Amniotic stem cell (primary cell): ENCODE data around the gene DTNBP1.

ENCODE experiments used
- DNase-seq: peaks from one replicate; lab custom pipeline; 2025; lab: John Stamatoyannopoulos, UW

Gene DTNBP1

DNA sequence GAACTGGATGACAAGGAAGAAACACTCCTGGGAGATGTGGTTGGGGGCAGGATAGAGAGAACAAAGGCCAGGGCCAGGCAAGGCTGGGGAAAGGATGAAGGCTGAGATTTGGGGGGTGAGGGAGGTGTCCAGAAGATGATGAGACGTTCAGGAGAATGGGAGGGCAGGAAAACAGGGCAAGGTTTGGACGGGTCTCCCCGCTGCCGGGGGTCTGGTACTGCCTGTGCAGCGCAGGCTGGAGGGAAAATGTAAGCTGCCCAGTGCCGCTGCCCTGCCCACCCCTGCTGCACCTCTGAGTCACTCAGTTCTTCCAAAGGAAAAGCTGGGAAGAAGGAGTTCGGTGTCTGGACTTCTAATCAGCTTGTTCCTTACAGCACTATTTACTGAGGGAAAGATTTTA is 130.9 kb downstream of the DTNBP1 start:
- no peak for DNase-seq

GRCh38 chr6:15530411-15530810 is 132.4 kb downstream of the DTNBP1 start:
- DNase-seq, result no peak

DNA sequence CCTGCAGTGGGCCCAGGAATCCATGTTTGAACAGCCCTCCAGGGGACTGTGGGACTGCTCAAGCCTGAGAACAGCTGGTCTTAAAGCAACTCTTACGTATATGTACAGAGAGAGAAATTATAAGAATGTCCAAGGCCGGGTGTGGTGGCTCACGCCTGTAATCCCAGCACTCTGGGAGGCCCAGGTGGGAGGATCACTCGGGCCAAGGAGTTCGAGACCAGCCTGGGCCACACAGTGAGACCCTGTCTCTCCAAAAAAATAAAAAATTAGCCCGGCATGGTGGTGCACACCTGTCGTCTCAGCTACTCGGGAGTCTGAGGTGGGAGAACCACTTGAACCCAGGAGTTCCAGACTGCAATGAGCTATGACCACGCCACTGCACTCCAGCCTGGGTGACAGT is 134.0 kb downstream of the DTNBP1 start:
- no peak for DNase-seq

- DNase-seq, result no peak
Observed at GRCh38 chr6:15527838-15528617, 134.8 kb downstream of the DTNBP1 start.

DNA sequence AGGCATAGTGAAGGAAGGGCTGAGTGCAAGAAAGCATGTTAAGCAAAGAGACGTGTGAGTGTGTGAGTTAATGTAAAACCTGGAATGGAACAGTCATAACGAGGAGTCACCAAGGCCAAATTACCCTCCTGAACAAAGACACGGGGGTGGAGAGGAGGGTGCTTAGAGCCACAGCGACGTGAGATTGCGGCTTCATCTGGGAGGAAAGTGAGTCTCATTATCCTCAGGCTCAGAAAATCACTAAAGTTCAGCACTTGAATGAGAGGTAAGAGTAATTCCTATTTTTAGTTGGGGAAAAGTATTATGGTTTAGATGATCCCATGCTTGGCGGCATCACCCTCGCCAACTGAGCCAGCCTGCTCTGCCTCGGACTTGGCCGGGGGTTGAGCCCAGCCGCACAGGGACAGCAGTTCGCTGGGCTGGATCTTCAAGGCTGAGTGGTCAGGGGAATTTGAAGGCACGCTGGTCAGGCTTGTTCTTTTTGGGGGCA is 136.6 kb downstream of the DTNBP1 start:
- no peak for DNase-seq

DNA sequence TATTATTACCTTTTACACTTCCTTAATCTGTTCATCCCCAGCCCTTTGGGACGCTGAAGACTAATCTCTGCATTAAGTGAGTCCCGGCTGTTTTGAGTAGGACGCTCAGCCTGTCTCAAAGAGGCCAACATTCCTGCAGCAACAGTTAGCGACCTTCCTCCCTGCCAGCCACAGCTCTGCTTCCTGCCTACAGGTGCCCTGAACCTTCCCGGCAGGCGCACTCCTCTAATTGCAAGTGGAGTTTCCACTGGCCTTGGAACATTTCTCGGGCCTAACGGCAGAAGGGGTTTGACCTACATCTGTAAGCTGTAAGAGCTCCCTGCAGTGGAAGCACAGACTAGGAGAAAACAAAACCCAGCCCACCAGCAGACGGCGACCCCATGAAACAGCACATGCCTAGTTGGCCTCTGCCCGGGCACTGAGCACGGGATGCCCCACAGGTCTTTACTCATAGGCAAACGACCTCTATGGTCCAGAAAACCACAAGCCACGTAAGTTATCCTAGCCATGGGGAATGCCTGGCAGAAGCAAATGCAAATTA is 137.9 kb downstream of the DTNBP1 start:
- DNase-seq, result no peak

- no peak for DNase-seq
Observed at GRCh38 chr6:15523679-15524630, 138.9 kb downstream of the DTNBP1 start.

GRCh38 chr6:15522856-15523529 is 139.8 kb downstream of the DTNBP1 start:
- DNase-seq, result no peak

DNA sequence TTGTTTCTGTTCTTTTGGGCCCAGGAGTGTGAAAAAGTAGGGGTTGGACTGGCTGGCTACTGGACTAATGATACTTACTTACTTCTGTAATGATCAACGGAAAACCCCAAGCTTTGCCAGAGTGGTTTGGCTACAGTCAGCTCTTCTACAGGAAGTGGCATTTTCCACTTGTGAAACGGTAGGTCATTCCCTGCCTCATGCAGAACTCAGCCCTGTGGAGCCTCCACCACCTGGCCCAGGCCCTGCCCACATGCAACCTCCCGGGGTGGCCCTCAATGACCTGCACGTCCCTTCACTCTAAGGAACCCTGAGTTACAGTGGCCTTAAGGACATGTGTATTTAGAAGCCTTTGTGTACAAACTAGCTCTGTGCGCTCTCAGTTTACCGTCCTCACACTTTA is 140.4 kb downstream of the DTNBP1 start:
- no peak for DNase-seq

DNA sequence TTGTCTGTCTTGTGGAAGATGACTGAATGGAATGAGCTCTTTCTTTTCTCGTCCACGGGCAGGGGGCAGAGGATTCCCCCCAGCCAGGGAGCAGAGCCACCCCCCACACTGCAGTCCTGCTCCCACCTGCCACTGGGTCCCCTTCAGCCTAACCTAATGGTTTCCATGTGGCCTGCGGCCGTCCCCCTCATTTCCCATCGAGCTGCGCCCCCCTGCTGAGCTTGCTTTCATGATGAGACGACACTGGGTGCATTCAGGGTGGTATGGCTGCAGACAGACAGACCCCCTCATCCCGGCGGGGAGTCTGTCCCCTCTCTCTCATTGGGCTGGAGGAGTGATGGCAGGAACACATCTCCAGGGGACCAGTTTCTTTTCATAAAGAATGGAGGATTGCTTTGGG is 140.8 kb downstream of the DTNBP1 start:
- no peak for DNase-seq

- DNase-seq, result no peak
Observed at GRCh38 chr6:15521582-15521981, 141.2 kb downstream of the DTNBP1 start.

DNA sequence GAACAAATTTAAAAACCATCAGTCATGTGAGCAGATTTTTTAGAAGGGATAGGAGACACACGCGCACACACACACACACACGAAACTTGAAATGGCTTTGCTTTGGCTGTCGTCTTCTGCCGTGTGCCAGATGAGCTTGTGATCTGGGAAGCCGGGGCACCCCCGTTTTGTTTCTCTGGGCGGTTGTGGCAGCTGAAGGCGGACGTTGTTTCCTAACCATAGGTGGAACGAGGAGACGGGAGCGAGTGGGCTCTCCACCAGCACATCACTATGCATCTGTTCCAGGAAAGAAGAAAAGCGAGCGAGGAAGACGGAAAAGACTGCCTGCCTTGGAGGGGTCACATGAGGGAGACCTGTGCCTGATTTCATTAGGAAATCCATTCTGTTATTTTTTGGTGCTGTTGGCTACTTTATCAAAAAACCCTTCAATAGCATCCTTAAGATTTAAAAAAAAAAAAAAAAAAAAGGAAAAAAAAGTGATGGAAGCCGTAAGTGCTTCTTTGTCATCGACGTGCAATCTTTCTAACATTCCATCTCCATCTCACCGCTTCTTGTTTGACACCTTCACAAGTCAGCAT is 142.1 kb downstream of the DTNBP1 start:
- no peak for DNase-seq

GRCh38 chr6:15519681-15520080 is 143.1 kb downstream of the DTNBP1 start:
- DNase-seq, result no peak

GRCh38 chr6:15518878-15519277 is 143.9 kb downstream of the DTNBP1 start:
- DNase-seq, result no peak

GRCh38 chr6:15518057-15518456 is 144.8 kb downstream of the DTNBP1 start:
- DNase-seq, result no peak

- DNase-seq, result no peak
Observed at GRCh38 chr6:15517600-15517999, 145.2 kb downstream of the DTNBP1 start.

GRCh38 chr6:15516923-15517560 is 145.8 kb downstream of the DTNBP1 start:
- DNase-seq, result no peak

GRCh38 chr6:15516378-15516777 is 146.4 kb downstream of the DTNBP1 start:
- no peak for DNase-seq

- DNase-seq, result no peak
Observed at GRCh38 chr6:15515660-15516375, 147.0 kb downstream of the DTNBP1 start.

GRCh38 chr6:15515226-15515625 is 147.6 kb downstream of the DTNBP1 start:
- DNase-seq, result no peak
